Gastroesophageal sphincter (tissue), 3 donors: ENCODE measurements around the gene SLC4A4.

ENCODE experiments used
- EP300 ChIP-seq: sonication (generic); formaldehyde crosslinking; IDR thresholded peaks from one replicate; pipeline ENCODE4 v1.6.1; 2017; ENCODE audit warnings: antibody characterized with exemption, mild to moderate bottlenecking
- TF ChIP-seq, protein P1 (sequence below), 4 experiments: fragments of 200-600 bp in 2 of 4; fragments of 450-650 bp in 2 of 4; sonication (generic) in 1 of 4; IDR thresholded peaks; one replicate each; pipeline ENCODE4 v1.5.1; 2017 to 2019; ENCODE audit warnings: antibody characterized with exemption in 4 of 4, mild to moderate bottlenecking in 2 of 4, moderate library complexity in 2 of 4

DNA sequence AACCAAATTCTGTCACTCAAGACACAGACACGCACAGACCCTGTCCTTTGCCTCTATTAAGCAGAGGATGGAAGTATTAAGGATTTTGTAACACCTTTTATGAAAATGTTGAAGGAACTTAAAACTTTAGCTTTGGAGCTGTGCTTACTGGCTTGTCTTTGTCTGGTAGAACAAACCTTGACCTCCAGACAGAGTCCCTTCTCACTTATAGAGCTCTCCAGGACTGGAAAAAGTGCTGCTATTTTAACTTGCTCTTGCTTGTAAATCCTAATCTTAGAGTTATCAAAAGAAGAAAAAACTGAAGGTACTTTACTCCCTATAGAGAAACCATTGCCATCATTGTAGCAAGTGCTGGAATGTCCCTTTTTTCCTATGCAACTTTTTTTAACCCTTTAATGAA, 229.3 kb downstream of the SLC4A4 start:
- TF ChIP-seq EP300, result no peak
- TF ChIP-seq, protein P1, sequence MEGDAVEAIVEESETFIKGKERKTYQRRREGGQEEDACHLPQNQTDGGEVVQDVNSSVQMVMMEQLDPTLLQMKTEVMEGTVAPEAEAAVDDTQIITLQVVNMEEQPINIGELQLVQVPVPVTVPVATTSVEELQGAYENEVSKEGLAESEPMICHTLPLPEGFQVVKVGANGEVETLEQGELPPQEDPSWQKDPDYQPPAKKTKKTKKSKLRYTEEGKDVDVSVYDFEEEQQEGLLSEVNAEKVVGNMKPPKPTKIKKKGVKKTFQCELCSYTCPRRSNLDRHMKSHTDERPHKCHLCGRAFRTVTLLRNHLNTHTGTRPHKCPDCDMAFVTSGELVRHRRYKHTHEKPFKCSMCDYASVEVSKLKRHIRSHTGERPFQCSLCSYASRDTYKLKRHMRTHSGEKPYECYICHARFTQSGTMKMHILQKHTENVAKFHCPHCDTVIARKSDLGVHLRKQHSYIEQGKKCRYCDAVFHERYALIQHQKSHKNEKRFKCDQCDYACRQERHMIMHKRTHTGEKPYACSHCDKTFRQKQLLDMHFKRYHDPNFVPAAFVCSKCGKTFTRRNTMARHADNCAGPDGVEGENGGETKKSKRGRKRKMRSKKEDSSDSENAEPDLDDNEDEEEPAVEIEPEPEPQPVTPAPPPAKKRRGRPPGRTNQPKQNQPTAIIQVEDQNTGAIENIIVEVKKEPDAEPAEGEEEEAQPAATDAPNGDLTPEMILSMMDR (IDR thresholded peaks at IDR 0.05), result no peak
